Breast epithelium (tissue), 4 donors: ENCODE measurements around the gene SLC29A2. TPM values are rescaled to one million over a fixed set of nuclear protein-coding genes. Genes with fewer than 3 reads are reported as not detected.

Experiments
- DNase-seq, 2 donors: peaks; one replicate each; pipeline ENCODE4 v3.0.0-alpha.2; 2019; ENCODE audit warnings: low spot score in 2 of 2
- H3K27ac ChIP-seq, 2 donors: fragments of 200-600 bp; sonication (generic) in 1 of 2; one replicate each; pipeline ENCODE4 v1.5.1; 2016 to 2019; ENCODE audit warnings: mild to moderate bottlenecking in 1 of 2
- H3K27me3 ChIP-seq, 2 donors: fragments of 200-600 bp; sonication (generic) in 1 of 2; one replicate each; pipeline versions ENCODE4 v1.5.1 to v1.6.0; 2017 to 2019; ENCODE audit warnings: control low read depth in 1 of 2, mild to moderate bottlenecking in 1 of 2
- H3K36me3 ChIP-seq: fragments of 200-600 bp; one replicate; pipeline ENCODE4 v1.5.1; 2019
- H3K4me1 ChIP-seq, 2 donors: fragments of 200-600 bp; sonication (generic); one replicate each; pipeline ENCODE4 v1.5.1; 2016 to 2019; ENCODE audit warnings: control low read depth in 1 of 2
- H3K4me3 ChIP-seq, 3 donors: fragments of 200-600 bp; sonication (generic); 1 replicate in 2 of 3; 2 replicates in 1 of 3; pipeline ENCODE4 v1.5.1; 2016 to 2019; ENCODE audit warnings: mild to moderate bottlenecking in 3 of 3, moderate library complexity in 2 of 3
- H3K9me3 ChIP-seq, 2 donors: fragments of 200-600 bp; sonication (generic) in 1 of 2; one replicate each; pipeline ENCODE4 v1.5.1; 2016 to 2019; ENCODE audit warnings: control low read depth in 1 of 2
- POLR2A ChIP-seq: fragments of 450-650 bp; IDR thresholded peaks from one replicate; pipeline ENCODE4 v1.6.1; 2016; ENCODE audit warnings: antibody characterized with exemption, mild to moderate bottlenecking, moderate library complexity
- POLR2AphosphoS5 ChIP-seq, 3 donors: sonication (generic); formaldehyde crosslinking; IDR thresholded peaks; one replicate each; pipeline ENCODE4 v1.6.1; 2017; ENCODE audit warnings: antibody characterized with exemption in 3 of 3
- intact Hi-C: fragments of 100-400 bp; cut with DNase I; formaldehyde crosslinking; loops from one replicate; pipeline ENCODE4 v1.15.1; 2023; ENCODE audit warnings: low total_unique reads
- total RNA-seq, 3 donors: library from RNA; depleted of rRNA; stranded (reverse); fragments of >200 nt; gene quantifications; one replicate each; pipeline ENCODE4 v1.1.0, GENCODE V29; 2016
- TF ChIP-seq, protein P1 (sequence below), 3 donors: fragments of 450-650 bp; IDR thresholded peaks; one replicate each; pipeline ENCODE4 v1.5.1; 2016 to 2017; ENCODE audit warnings: antibody characterized with exemption in 3 of 3, mild to moderate bottlenecking in 3 of 3, moderate library complexity in 3 of 3

The SLC29A2 gene
- total RNA-seq, 3 donors from 2014 or later = 4.9 to 7.5 (median 6.4) TPM

DNA sequence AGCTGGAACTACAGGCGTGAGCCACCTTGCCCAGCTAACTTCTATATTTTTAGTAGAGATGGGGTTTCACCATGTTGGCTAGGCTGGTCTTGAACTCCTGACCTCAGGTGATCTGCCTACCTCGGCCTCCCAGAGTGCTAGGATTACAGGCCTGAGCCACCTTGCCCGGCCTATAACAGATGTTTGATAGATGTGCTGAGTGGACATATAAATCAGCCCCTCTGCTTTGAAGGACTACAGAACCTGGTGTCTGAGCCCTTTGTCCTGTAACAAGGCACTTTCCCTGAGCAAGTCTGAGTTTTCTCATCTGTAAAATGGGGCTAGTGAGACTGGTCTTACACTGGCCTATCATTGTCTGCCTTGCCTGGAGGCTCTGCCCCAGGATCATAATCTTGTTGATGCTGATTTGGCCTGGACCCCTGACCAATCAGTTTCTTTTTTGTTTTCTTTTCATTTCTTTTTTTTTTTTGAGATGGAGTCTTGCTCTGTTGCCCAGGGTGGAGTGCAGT lies 42.3 kb downstream of the SLC29A2 start:
- intact Hi-C loops = no loop called here
- Histone ChIP-seq H3K4me1 (peaks cover 0 to 3% of the 10 kb centered on the region in 2 donors), H3K4me3 (no peak overlapping the region), H3K9me3 (no peaks in the 10 kb centered on the region), H3K27me3 (no peaks in the 10 kb centered on the region), H3K27ac (peak overlapping the region in 1 of 2 donors; percentile 4), H3K36me3 (no peaks in the 10 kb centered on the region)
- TF ChIP-seq, protein P1, sequence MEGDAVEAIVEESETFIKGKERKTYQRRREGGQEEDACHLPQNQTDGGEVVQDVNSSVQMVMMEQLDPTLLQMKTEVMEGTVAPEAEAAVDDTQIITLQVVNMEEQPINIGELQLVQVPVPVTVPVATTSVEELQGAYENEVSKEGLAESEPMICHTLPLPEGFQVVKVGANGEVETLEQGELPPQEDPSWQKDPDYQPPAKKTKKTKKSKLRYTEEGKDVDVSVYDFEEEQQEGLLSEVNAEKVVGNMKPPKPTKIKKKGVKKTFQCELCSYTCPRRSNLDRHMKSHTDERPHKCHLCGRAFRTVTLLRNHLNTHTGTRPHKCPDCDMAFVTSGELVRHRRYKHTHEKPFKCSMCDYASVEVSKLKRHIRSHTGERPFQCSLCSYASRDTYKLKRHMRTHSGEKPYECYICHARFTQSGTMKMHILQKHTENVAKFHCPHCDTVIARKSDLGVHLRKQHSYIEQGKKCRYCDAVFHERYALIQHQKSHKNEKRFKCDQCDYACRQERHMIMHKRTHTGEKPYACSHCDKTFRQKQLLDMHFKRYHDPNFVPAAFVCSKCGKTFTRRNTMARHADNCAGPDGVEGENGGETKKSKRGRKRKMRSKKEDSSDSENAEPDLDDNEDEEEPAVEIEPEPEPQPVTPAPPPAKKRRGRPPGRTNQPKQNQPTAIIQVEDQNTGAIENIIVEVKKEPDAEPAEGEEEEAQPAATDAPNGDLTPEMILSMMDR (IDR thresholded peaks at IDR 0.05) = no peak
- TF ChIP-seq POLR2A (no peak), POLR2AphosphoS5 (IDR thresholded peaks at IDR 0.05) (no peak)
- no peak for DNase-seq

DNA sequence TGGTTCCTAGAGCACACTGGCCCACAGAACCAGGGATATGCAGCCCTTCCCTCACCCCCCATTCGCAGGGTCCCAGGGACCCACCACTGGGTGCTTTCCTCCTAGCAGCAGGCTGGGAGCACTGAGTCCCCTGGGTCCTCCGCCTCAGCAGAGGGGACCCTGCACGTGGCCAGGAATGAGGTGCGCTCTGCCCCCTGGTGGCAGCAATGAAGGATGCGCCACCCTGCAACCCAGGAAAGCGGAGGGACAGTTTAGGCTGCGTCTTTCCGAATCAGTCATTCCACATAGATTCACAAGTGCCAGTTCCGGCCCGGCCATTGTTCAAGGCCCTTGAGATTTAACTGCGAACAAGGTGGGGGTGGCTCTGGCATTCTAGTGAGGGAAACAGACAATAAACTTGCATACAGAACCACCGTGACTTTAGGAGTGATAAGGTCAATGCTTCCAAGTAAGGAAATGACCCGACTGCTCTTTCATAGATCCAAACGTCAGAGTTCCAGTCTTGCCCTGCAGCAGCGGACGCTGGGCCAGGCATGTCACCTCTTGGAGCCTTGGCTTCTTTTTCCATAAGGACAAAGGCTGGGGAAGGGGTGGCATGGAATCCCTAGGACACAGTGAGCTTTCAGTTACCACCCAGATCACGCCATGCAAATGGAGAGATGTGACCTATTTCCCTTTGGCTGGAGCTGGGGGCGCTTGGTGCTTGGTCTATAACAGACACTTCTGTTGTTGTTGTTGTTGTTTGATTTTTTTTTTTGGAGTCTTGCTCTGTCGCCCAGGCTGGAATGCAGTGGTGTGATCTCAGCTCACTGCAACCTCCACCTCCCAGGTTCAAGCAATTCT lies 43.0 kb downstream of the SLC29A2 start:
- Histone ChIP-seq H3K4me1 (peaks cover 0 to 3% of the 10 kb centered on the region in 2 donors), H3K27me3 (no peaks in the 10 kb centered on the region), H3K9me3 (no peaks in the 10 kb centered on the region), H3K27ac (peak overlapping the region in 1 of 2 donors; percentile 4), H3K36me3 (no peaks in the 10 kb centered on the region), H3K4me3 (peak overlapping the region in 1 of 3 donors; percentile 12)
- intact Hi-C loops = no loop called here
- TF ChIP-seq POLR2AphosphoS5 (IDR thresholded peaks at IDR 0.05) (peak; percentile 44 to 71 (median 60)), POLR2A (no peak)
- TF ChIP-seq, protein P1 (IDR thresholded peaks at IDR 0.05) = peak; percentile 94 to 98 (median 97)
- DNase-seq = peak; percentile 73 to 79

DNA sequence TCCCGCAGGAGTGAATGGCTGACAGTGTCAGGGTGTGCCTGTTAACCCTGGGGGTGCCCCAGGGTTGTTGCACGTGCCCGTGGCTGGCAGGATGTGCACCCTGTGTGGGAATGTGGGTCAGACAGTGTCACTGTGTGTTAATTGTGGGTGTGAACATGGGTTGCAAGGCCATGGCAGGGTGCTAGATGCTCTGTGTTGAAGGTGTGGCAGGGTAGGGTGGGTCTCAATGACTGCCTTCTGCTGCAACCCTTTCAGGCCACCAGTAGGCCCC lies 43.6 kb downstream of the SLC29A2 start:
- Histone ChIP-seq H3K4me3 (no peak overlapping the region), H3K27ac (peak overlapping the region in 1 of 2 donors; percentile 91), H3K9me3 (no peaks in the 10 kb centered on the region), H3K27me3 (no peaks in the 10 kb centered on the region), H3K36me3 (no peaks in the 10 kb centered on the region), H3K4me1 (peaks cover 0 to 3% of the 10 kb centered on the region in 2 donors)
- TF ChIP-seq POLR2A (no peak), POLR2AphosphoS5 (IDR thresholded peaks at IDR 0.05) (no peak)
- TF ChIP-seq, protein P1 (IDR thresholded peaks at IDR 0.05) = no peak
- intact Hi-C loops = no loop called here
- no peak for DNase-seq

DNA sequence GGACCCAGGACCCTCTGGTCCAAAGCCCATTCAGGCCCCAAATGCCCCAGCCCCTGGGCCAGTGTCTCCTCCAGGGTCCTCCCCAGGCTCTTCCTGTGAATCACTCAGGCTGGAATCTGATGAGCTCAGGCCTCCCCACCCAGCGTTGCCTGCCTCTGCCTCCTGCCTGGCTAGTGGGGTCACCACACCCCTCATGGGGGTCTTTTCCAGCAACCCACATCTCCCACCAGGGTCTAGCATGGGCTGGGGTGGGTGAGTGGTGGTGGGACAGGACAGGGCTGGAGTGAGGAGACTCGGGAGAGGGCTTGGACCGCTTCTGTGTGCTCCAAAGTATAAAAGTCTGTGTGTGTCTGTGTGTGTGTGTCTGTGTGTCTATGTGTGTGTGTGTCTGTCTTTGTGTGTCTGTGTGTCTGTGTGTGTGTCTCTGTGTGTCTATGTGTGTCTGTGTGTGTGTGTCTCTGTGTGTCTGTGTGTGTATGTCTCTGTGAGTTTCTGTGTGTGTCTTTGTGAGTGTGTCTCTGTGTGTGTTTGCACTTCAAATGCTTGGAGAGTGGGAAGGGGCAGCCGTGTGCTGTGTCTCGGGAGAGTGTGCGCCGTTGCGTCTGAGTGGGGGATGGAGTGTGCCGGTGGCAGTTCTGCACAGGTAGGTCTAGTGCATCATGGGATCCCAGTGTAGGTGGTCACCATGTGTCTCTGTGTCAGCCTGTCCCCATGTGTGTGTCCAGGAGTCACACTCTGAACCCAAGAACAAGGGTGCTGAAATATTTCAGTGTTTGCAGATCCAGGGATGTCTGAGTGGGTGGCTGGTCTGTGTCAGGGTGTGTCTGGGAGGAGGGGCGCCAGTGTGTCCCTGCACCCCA lies 44.2 kb downstream of the SLC29A2 start:
- Histone ChIP-seq H3K36me3 (no peaks in the 10 kb centered on the region), H3K9me3 (no peaks in the 10 kb centered on the region), H3K27me3 (no peaks in the 10 kb centered on the region), H3K27ac (peak overlapping the region; percentile 51 to 91), H3K4me3 (no peak overlapping the region), H3K4me1 (peaks cover 0 to 3% of the 10 kb centered on the region in 2 donors)
- no peak for DNase-seq
- intact Hi-C loops = no loop called here
- TF ChIP-seq, protein P1 (IDR thresholded peaks at IDR 0.05) = no peak
- TF ChIP-seq POLR2A (no peak), POLR2AphosphoS5 (IDR thresholded peaks at IDR 0.05) (no peak)
